AG09309 (cell line): Measurements from ENCODE around the gene FOSL2.

Source experiments
- DNase-seq: peaks from one replicate; pipeline ENCODE4 v3.0.0-alpha.2; 2010; ENCODE audit warnings: low read depth
- H3K4me3 ChIP-seq: 2 replicates; pipeline ENCODE4 v1.5.1; 2011; ENCODE audit warnings: mild to moderate bottlenecking, low read depth, low read length, moderate library complexity; ENCODE audit not compliant: control insufficient read depth
- TF ChIP-seq, protein P1 (sequence below): IDR thresholded peaks from 2 replicates; pipeline ENCODE4 v1.5.1; 2011; ENCODE audit warnings: mild to moderate bottlenecking, low read depth, low read length, inconsistent platforms; ENCODE audit not compliant: insufficient read depth, control insufficient read depth; ENCODE audit errors: missing control alignments

The FOSL2 gene

DNA sequence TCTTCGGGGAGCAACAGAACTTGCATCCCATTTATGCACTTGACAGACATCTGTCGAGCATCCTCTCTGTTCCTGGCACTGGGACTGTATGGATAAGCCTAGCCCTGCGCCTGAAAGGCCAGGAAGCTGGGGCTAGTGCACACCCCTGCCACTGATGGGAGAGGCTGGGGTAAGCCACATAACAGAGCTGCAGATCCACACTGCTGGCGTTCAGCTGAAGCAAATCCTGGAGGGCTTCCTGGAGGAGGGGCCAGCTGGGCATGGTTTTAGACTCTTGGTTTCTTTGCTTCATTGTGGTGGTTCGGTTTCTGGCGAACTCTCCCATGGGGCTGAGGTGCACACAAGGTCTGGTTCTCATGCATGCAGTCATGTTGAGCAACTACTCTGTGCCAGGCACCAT, 45.5 kb upstream of the FOSL2 start:
- H3K4me3 ChIP-seq: no peak overlapping the region
- TF ChIP-seq, protein P1, sequence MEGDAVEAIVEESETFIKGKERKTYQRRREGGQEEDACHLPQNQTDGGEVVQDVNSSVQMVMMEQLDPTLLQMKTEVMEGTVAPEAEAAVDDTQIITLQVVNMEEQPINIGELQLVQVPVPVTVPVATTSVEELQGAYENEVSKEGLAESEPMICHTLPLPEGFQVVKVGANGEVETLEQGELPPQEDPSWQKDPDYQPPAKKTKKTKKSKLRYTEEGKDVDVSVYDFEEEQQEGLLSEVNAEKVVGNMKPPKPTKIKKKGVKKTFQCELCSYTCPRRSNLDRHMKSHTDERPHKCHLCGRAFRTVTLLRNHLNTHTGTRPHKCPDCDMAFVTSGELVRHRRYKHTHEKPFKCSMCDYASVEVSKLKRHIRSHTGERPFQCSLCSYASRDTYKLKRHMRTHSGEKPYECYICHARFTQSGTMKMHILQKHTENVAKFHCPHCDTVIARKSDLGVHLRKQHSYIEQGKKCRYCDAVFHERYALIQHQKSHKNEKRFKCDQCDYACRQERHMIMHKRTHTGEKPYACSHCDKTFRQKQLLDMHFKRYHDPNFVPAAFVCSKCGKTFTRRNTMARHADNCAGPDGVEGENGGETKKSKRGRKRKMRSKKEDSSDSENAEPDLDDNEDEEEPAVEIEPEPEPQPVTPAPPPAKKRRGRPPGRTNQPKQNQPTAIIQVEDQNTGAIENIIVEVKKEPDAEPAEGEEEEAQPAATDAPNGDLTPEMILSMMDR: no peak
- DNase-seq: no peak

DNA sequence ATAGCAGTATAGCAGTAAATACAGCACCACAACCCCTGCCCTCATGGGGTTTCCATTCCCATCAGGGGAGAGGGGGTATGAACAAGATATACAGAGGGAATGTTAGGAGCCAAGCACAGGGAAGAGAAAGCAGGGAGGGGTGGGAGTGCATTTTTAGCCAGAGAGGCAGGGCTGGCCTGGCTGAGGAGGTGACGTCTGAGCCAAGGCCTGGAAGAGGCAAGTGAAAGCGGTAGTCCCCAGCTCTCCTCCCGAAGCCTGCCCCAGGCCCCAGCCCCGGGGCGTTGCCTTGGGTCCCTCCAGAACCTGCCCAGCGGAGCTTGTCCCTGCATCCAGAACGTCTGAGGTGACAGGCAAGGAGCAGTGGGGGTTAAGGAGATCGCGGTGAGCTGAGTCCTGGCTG, 45.1 kb upstream of the FOSL2 start:
- TF ChIP-seq, protein P1: no peak
- no peak overlapping the region for H3K4me3 ChIP-seq
- no peak for DNase-seq

DNA sequence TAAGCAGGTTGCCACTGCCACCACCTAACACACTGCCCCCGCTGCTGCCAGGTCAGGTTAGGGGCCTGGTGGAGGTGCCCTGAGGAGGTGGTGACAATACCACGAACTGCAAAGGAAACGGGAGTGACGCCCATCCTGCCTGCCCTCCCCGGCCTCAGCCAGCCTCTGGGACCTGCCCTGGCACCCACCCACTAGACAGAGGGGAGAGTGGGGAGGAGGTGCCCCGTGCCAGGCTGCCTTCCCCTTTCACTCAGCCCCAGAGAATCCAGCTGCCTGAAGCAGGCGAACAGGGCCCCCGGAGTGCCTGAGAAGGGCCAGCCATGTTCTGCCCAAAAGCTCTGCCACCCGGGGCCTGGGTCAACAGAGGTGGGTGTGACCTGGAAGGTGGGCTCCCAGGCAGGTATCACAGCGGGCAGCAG, 44.5 kb upstream of the FOSL2 start:
- TF ChIP-seq, protein P1: no peak
- H3K4me3 ChIP-seq: no peak overlapping the region
- DNase-seq: no peak

GRCh38 chr2:28348921-28349320, 43.7 kb upstream of the FOSL2 start:
- no peak for DNase-seq
- TF ChIP-seq, protein P1: no peak
- no peak overlapping the region for H3K4me3 ChIP-seq

DNA sequence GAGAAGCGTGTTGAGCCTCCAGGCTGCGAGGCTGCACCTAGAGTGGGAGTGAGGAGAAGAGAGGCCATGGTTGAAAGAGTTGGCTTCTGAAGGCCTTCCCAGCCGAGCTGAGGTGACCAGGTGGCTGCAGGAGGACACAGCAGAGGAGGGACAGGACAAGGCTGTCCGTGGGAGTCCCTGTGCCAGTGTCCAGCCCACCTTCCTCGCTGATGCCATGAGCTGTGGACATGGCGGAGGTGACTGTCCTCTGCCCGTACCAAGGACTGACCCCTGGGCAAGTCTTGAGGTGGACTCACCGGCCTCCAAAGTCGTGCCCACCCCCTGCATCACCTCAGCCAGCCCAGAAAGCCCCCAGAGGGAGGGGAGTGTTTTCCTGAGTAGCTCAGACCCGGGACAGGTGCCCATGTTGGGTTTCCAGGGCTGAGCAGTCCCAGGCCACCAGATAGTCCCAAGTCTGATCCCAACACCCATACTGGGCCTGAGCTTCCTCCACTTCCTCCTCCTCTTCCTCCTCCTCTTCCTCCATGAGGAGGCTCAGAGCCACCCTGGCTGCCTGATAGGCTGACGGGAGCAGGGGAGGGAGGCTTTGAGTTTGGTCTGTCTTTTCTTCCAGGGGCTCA, 43.0 kb upstream of the FOSL2 start:
- DNase-seq: no peak
- TF ChIP-seq, protein P1: no peak

DNA sequence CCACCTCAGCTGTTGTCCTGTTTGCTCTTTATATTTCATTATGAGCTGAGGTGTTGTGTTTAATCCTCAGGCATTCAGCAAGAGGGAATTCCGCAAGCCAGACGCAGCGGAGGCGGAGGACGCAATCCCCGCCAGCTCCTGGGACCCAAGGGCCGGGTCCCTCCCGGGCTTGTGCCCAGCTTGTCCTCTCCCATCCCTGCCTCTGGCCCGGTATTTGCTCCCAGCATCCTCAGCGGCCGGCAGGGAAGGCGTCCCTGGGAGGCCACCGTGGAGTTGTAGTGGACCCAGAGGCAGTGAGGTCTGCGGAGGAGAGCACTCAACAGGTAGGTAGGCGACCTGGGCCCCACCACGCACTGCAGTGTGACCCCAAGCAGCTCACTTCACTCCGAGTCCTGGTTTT, 42.5 kb upstream of the FOSL2 start:
- no peak for DNase-seq
- H3K4me3 ChIP-seq: no peak overlapping the region
- TF ChIP-seq, protein P1: no peak

More for the DNA sequence above, 43.0 kb upstream of the FOSL2 start:
- no peak overlapping the region for H3K4me3 ChIP-seq
